ENCODE data around the gene OR2T29.
"Not testable (repeated sequence)": the region's sequence is repeated elsewhere in the genome, so short reads cannot be mapped to it uniquely, and the experiment has no call there.

The OR2T29 gene

GRCh38 chr1:248510217-248510616, 52.4 kb downstream of the OR2T29 start:
- DNase-seq (ENCODE audit: low read depth in 2 of 3, low spot score in 2 of 3) = not testable (repeated sequence)

GRCh38 chr1:248507773-248508172, 54.8 kb downstream of the OR2T29 start, which contains the start of gene OR2G6:
OR2G6 (plus strand) TSS chr1:248508073; CDS start chr1:248521647, 13,574 bp downstream.
- not testable (repeated sequence) for DNase-seq (ENCODE audit: low read depth in 2 of 3, low spot score in 2 of 3)
